LNCaP clone FGC (cell line): ENCODE data around the gene SEZ6.

Experiments
- DNase-seq: peaks from one replicate; pipeline ENCODE4 v3.0.0-alpha.2; 2011; ENCODE audit warnings: low read depth
- H3K4me3 ChIP-seq: 2 replicates; pipeline ENCODE4 v1.5.1; 2011; ENCODE audit warnings: mild to moderate bottlenecking, low read depth, low read length, control low read depth
- TF ChIP-seq, protein P1 (sequence below): IDR thresholded peaks from 2 replicates; pipeline ENCODE4 v1.5.1; 2012; ENCODE audit warnings: mild to moderate bottlenecking; ENCODE audit not compliant: control insufficient read depth, insufficient read depth; ENCODE audit errors: extremely low read depth

SEZ6 gene

DNA sequence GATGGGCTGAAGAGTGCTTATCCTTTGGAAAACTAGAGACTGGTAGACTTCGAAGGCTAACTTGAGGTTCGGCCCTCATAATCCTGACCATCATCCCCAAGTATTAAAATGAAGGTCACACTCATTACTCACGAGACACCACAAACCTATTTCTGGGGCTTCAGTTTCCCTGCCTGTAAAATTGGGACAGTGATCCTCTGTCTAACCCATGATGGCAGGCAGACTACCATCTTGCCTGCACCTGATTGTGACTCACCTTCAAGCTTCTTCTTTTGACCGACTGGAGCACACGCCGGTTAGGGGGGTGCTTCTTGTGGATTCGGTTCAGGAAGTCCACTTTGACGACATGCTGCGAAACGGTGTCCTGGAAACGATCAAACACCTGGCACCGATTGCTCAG lies 88.8 kb downstream of the SEZ6 start:
- TF ChIP-seq, protein P1, sequence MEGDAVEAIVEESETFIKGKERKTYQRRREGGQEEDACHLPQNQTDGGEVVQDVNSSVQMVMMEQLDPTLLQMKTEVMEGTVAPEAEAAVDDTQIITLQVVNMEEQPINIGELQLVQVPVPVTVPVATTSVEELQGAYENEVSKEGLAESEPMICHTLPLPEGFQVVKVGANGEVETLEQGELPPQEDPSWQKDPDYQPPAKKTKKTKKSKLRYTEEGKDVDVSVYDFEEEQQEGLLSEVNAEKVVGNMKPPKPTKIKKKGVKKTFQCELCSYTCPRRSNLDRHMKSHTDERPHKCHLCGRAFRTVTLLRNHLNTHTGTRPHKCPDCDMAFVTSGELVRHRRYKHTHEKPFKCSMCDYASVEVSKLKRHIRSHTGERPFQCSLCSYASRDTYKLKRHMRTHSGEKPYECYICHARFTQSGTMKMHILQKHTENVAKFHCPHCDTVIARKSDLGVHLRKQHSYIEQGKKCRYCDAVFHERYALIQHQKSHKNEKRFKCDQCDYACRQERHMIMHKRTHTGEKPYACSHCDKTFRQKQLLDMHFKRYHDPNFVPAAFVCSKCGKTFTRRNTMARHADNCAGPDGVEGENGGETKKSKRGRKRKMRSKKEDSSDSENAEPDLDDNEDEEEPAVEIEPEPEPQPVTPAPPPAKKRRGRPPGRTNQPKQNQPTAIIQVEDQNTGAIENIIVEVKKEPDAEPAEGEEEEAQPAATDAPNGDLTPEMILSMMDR = no peak
- H3K4me3 ChIP-seq = no peak overlapping the region
- DNase-seq = no peak

DNA sequence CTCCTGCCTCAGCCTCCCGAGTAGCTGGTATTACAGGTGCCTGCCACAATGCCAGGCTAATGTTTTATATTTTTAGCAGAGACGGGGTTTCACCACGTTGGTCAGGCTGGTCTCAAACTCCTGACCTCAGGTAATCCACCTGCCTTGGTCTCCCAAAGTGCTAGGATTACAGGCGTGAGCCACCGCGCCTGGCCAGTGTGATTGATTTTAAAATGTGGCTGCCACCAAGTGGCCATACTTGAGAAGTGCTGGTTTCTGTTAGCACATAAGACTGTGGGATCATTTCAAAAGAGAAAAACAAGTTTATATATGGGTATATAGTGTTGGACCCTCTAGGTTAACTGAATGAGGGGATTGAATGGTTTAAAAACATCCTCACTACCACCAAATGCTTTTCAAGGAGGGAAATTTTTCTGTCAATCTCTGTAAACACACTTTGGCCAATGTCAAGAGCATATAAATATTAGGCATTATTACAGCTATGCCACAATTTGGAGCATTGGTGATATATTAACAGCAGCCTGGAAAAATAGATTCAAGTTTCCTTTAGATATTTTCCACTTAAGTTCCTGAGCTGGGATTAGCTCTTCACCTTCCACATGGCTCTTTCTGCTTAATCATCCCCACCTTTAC lies 89.4 kb downstream of the SEZ6 start:
- TF ChIP-seq, protein P1 = peak; percentile 62
- H3K4me3 ChIP-seq = no peak overlapping the region
- no peak for DNase-seq

DNA sequence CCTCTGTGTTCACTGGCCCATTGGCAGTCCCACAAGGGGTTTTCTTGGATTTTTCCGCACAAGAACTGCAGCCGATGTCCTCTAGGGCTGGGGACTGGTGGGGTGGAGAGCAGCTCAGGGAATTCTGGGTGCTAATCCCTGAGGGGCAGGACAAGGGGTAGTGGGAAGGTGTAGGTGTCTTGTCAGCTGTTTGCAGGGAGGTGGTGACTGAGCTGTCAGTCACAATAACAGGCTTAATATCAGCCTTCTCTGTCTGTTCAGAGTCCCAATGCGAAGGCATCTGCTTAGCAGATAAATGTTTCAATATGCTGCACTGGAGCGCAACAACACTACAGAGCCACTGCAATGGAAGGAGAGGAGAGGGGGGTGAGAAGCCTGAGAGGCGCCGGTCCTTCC lies 92.9 kb downstream of the SEZ6 start:
- DNase-seq = no peak
- TF ChIP-seq, protein P1 = no peak
- no peak overlapping the region for H3K4me3 ChIP-seq

DNA sequence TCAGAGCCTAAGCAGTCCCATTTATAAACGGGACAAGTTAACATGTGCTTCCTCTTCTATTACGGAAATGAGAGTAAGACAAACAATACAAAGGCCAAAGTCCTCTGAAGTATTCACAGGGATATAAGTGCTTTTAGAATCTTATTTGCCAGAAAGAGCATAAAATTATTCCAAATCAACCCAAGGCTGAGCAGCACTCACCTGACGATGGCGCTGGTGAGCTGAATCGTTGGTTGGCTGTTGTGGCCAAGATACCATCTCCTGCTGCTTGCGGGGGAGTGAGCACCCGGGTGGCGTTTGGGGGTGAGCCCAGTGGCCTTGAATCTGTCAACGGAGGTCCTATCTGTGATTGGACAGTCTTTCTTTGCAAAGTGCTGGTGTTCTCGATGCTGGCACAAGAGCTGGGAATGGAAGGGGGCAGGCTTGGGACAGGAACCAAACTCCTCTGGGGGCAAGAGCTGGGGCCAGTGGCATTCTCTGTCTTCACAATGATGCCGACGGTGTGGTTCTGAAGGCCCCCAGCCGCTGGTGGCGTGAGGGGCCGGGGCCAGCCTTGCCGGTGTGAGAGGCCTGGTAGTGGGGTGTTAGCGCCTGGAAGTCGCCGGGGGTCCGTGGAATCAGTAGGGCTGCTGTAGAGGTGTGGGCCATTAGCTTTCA lies 93.4 kb downstream of the SEZ6 start:
- TF ChIP-seq, protein P1 = peak; percentile 20; the same call in 1 of the 2 replicates
- H3K4me3 ChIP-seq = no peak overlapping the region
- DNase-seq = no peak

DNA sequence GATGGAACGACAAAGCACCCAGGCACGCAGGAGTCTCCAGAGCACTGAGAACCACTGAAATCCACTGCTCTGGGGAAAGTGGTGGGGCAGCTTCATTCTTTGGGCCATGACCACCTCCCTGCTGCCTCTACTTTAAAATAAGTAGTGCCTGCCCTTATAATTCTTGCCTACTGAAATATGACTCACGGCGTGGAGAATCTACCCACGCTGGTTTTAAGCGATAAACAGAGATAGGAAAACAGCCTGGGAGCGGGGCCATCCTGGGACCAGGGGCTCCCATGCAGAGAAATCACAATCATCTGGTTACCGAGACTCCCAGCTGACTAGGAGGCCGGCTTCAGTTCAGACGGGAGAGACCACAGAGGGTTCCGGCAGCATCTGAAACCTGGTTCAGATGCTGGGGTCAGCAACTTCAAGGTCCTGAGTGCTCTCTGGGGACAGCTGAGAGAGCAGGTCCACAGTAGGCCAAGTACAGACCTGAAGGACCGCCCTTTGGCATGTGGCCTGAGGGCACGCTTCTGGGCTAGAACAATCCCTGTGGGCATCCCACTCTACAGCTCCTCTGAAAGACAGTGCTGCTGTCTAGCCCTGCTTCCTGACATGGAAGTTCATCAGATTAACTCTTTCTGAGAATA lies 94.3 kb downstream of the SEZ6 start:
- DNase-seq = no peak
- TF ChIP-seq, protein P1 = no peak
- H3K4me3 ChIP-seq = no peak overlapping the region

DNA sequence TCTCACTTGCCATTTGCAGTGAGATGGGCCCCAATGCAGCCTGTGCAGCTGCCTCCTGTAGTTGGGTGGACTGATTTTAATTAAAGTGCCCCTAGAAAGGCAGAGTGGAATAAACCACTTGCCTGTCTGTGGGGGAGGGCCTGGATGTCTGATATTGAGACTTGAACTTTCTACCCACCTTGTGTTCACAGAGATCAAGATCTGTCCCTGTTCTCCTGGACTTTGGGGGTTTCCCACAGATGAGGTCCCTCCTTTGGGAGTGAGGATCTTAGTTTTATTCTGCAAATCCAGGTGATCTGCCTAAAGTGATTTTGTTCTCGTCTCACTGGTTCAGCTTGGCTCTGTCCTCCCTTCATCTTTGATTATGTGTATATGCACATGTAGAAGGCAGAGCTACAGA lies 95.3 kb downstream of the SEZ6 start:
- TF ChIP-seq, protein P1 = no peak
- H3K4me3 ChIP-seq = no peak overlapping the region
- DNase-seq = no peak
